Thymus (tissue), 11 donors: ENCODE measurements around the gene GABRB3. TPM values are rescaled to one million over a fixed set of nuclear protein-coding genes. Genes with fewer than 3 reads are reported as not detected.

Experiments
- DNase-seq, 9 donors: peaks; one replicate each; pipeline ENCODE4 v3.0.0-alpha.2; 2013; ENCODE audit warnings: low spot score in 9 of 9, low read depth in 6 of 9, missing footprints in 1 of 9
- H3K27ac ChIP-seq, 2 donors: one replicate each; pipeline ENCODE4 v1.5.1; 2013; ENCODE audit warnings: control low read depth in 1 of 2, low read depth in 1 of 2, low read length in 1 of 2, mild to moderate bottlenecking in 1 of 2, moderate library complexity in 1 of 2
- H3K27me3 ChIP-seq, 2 donors: one replicate each; pipeline ENCODE4 v1.5.1; 2013; ENCODE audit warnings: low read length in 1 of 2; ENCODE audit not compliant: control insufficient read depth in 2 of 2, insufficient read depth in 1 of 2
- H3K36me3 ChIP-seq, 2 donors: one replicate each; pipeline ENCODE4 v1.5.1; 2013; ENCODE audit warnings: low read length in 1 of 2, mild to moderate bottlenecking in 1 of 2, moderate library complexity in 1 of 2; ENCODE audit not compliant: control insufficient read depth in 2 of 2, insufficient read depth in 2 of 2
- H3K4me1 ChIP-seq, 2 donors: one replicate each; pipeline ENCODE4 v1.5.1; 2013; ENCODE audit warnings: low read length in 2 of 2; ENCODE audit not compliant: control insufficient read depth in 2 of 2, insufficient read depth in 2 of 2
- H3K4me3 ChIP-seq, 2 donors: one replicate each; pipeline ENCODE4 v1.5.1; 2013; ENCODE audit warnings: low read length in 2 of 2, control low read depth in 1 of 2, mild to moderate bottlenecking in 1 of 2
- H3K9me3 ChIP-seq, 2 donors: one replicate each; pipeline ENCODE4 v1.5.1; 2013; ENCODE audit warnings: low read length in 1 of 2, mild to moderate bottlenecking in 1 of 2; ENCODE audit not compliant: control insufficient read depth in 2 of 2, insufficient read depth in 1 of 2
- WGBS: extraction: QIAGEN DNeasy Blood & Tissue Kit; methylation state at CpG from one replicate; pipeline ENCODE4 v1.1.7; 2013; 5-methylcytosine and 5-hydroxymethylcytosine counted together
- polyA plus RNA-seq: library from polyadenylated mRNA; stranded (reverse); fragments of 200-250 nt; gene quantifications from one replicate; pipeline ENCODE4 v1.2.3, GENCODE V29; 2013
- total RNA-seq: library from RNA; stranded (reverse); fragments of 120-200 nt; gene quantifications from one replicate; pipeline ENCODE4 v1.2.4, GENCODE V29; 2013
- donor health status: healthy.

GABRB3 gene
- total and polyA plus RNA-seq, 2 donors: 1.9 to 2.8 TPM

DNA sequence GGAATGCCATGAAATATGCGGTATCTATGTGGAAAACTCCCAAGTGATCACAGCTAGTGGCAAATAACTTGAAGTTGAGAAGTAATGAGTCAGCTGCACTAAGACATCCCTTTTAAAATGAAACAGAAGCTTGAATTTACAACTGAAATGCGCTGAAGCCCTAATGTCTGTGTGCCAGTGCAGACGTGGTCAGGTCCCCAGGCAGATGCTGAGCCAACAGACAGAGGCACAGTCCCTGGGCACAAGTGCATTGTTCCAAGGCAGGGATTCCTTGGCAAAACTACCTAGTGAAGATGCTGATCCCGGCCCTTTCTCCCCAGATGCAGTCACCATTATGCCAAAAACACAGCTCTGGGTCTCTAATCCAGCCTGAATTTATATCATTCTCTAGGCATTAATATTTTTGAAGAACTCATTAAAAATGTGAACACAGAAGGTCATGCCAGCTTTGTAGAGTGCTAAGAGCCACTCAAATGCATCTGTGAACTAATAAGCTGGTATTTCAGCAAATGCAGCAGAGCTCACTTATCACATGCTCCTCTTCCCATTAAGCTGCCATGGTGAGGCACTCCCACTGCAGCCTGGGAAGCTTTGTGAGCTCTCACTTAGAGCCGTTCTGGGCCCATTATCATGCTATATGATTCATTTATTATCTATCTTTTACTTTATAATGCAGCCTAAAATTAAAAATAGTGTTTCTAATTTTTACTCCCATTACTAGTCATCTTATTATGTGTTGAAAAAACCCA is 200.1 kb downstream of the GABRB3 start:
- H3K4me3 ChIP-seq: no peak overlapping the region
- H3K27ac ChIP-seq: no peak overlapping the region
- no peaks in the 10 kb centered on the region for H3K4me1 ChIP-seq
- no peak for DNase-seq
- no peaks in the 10 kb centered on the region for H3K36me3 ChIP-seq
- H3K27me3 ChIP-seq: no peaks in the 10 kb centered on the region
- H3K9me3 ChIP-seq: peaks cover 0 to 3% of the 10 kb centered on the region in 2 donors
- WGBS: 84% methylated on average over 5 of the region's 5 CpGs

DNA sequence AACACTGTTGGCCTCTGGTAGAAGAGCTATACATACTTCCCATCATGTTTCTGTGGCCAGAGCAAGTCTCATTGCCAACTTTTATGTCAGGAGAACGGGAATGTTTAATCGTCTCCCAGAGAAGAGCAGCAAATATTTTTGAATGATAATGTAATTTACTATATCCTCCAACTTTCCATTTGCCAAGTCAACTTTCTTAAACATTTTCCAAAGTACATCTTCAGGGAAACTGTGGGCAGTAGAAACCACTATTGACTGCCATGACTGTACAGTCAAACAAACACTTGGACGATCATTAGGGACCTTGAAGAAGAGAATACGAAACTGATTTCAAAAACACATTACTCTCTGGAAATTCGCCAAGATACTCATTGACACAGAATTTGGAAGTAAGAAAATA is 201.5 kb downstream of the GABRB3 start:
- Histone ChIP-seq H3K4me1 (no peaks in the 10 kb centered on the region), H3K9me3 (peaks cover 0 to 5% of the 10 kb centered on the region in 2 donors), H3K27ac (no peak overlapping the region), H3K27me3 (no peaks in the 10 kb centered on the region), H3K36me3 (no peaks in the 10 kb centered on the region), H3K4me3 (no peak overlapping the region)
- 85% methylated on average over 5 of the region's 5 CpGs for WGBS
- DNase-seq: no peak

DNA sequence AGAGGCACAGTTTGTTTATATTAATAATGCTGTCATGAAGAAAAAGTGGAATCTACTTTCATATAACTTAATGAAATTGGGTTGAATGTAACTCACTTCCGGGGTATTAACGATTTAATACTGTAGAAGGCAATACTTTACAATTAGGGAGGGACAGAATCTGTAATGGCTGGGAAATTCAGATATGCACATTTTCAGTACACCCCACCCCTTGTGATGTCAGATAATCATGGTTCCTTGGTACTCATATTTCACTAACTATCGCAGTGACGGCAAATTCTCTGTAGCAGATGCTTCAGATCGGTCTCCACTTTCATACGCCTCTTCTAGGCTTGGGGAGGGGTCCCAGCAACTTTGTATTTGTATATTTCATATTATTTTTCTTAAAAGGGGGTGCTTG is 207.3 kb downstream of the GABRB3 start:
- no peaks in the 10 kb centered on the region for H3K4me1 ChIP-seq
- no peaks in the 10 kb centered on the region for H3K36me3 ChIP-seq
- H3K9me3 ChIP-seq: peaks cover 3 to 9% of the 10 kb centered on the region in 2 donors
- DNase-seq: no peak
- no peaks in the 10 kb centered on the region for H3K27me3 ChIP-seq
- WGBS: 94% methylated on average over 6 of the region's 6 CpGs
- no peak overlapping the region for H3K4me3 ChIP-seq
- no peak overlapping the region for H3K27ac ChIP-seq

DNA sequence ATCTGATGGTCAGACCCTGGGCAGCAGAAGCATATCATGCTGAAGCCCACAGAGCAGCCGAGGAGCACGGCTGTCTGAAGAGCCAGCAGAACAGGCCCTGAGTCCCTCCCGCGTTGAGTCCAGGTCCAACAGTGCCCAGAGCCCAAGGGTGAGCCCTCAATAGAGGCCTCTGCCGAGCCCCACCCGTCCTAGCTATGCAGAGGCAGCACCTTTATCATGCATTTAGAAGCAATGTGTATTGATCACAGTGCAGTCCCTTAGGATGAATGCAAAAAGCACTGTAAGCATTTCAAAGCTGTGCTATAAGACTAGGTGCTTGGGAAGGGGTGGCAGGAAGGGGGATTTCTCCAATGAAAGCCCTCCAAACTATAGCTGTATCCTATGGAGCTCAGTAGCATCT is 208.5 kb downstream of the GABRB3 start:
- DNase-seq: no peak
- H3K27me3 ChIP-seq: no peaks in the 10 kb centered on the region
- 82% methylated on average over 6 of the region's 6 CpGs for WGBS

GRCh38 chr15:26562336-26562735 is 210.5 kb downstream of the GABRB3 start:
- Histone ChIP-seq H3K9me3 (peaks cover 4 to 9% of the 10 kb centered on the region in 2 donors), H3K4me1 (no peaks in the 10 kb centered on the region), H3K36me3 (no peaks in the 10 kb centered on the region), H3K4me3 (no peak overlapping the region), H3K27ac (no peak overlapping the region), H3K27me3 (no peaks in the 10 kb centered on the region)
- 91% methylated on average over 2 of the region's 2 CpGs for WGBS
- no peak for DNase-seq

More for the DNA sequence above, 208.5 kb downstream of the GABRB3 start:
- Histone ChIP-seq H3K4me3 (no peak overlapping the region), H3K27ac (no peak overlapping the region), H3K36me3 (no peaks in the 10 kb centered on the region), H3K9me3 (peaks cover 4 to 9% of the 10 kb centered on the region in 2 donors), H3K4me1 (no peaks in the 10 kb centered on the region)

DNA sequence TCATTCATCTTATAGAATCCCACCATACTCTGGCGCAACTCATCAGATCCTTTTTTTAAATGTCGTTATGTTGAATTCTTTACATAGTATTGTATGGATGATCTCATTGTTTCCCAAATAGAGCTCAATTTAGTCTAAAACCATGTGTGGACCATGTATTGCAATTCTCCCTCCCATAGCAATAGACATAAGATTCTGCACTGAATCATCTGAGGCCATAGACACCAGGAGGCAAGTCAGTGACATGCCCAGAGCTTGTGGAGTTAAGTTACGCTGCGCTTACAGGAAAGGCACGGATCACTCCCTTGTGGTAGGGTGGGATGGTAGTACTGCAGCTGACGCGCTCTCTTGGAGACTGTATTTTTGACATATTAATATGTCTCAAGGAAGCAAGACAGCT is 211.0 kb downstream of the GABRB3 start:
- DNase-seq: no peak
- WGBS: 96% methylated on average over 7 of the region's 7 CpGs

DNA sequence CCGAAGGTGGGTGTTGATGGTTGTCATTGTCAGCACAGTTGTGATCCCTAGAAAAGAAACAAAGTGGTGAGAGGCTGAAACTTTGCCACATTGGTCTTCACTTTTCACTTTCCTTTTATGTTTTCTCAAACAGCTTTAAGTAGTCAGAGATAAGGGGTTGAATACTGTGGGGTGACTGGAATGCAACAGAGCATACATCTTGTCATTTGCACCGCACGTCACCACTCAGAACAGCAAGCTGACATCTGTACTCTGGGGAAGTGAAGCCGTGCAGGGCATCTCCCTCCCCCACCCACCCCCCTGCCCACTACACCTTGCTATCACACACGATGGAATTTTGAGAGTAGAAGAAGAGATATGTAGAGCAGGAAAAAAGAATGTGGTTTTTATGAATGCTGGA is 211.7 kb downstream of the GABRB3 start:
- H3K27me3 ChIP-seq: no peaks in the 10 kb centered on the region
- no peak overlapping the region for H3K4me3 ChIP-seq
- peaks cover 5% of the 10 kb centered on the region in 2 donors for H3K9me3 ChIP-seq
- no peak overlapping the region for H3K27ac ChIP-seq
- no peaks in the 10 kb centered on the region for H3K4me1 ChIP-seq
- DNase-seq: no peak
- no peaks in the 10 kb centered on the region for H3K36me3 ChIP-seq
- WGBS: 88% methylated on average over 5 of the region's 5 CpGs

More for the DNA sequence above, 211.0 kb downstream of the GABRB3 start:
- H3K4me3 ChIP-seq: no peak overlapping the region
- H3K27ac ChIP-seq: no peak overlapping the region
- peaks cover 4 to 9% of the 10 kb centered on the region in 2 donors for H3K9me3 ChIP-seq
- H3K4me1 ChIP-seq: no peaks in the 10 kb centered on the region
- H3K27me3 ChIP-seq: no peaks in the 10 kb centered on the region
- no peaks in the 10 kb centered on the region for H3K36me3 ChIP-seq

GRCh38 chr15:26555898-26556297 is 217.0 kb downstream of the GABRB3 start:
- Histone ChIP-seq H3K36me3 (no peaks in the 10 kb centered on the region), H3K27me3 (no peaks in the 10 kb centered on the region), H3K9me3 (peaks cover 4 to 8% of the 10 kb centered on the region in 2 donors), H3K27ac (no peak overlapping the region), H3K4me3 (no peak overlapping the region), H3K4me1 (no peaks in the 10 kb centered on the region)
- no peak for DNase-seq
- WGBS: 94% methylated on average over 3 of the region's 3 CpGs

DNA sequence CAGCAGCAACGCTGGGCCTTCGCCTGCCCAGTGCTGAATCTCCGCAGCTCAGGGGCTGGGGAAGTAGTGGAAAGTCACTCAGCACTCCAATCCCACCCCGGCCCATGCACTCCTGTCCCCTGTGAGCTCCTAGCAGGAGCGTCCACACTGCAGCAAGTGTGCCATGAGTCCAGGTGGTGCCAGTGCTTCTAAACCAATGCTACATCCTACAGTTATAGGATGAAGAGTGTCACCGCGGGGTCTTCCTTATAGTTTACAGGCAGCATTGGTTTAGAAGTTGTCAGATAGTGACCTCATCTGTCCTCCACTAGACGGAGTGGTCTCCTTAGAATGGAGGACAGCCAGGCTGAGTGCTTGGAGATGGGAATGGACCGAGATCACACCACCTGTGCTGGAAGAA is 221.4 kb downstream of the GABRB3 start:
- H3K4me3 ChIP-seq: no peak overlapping the region
- DNase-seq: no peak
- H3K27ac ChIP-seq: no peak overlapping the region
- no peaks in the 10 kb centered on the region for H3K4me1 ChIP-seq
- H3K27me3 ChIP-seq: no peaks in the 10 kb centered on the region
- WGBS: 91% methylated on average over 9 of the region's 9 CpGs
- peaks cover 1 to 8% of the 10 kb centered on the region in 2 donors for H3K9me3 ChIP-seq
- H3K36me3 ChIP-seq: no peaks in the 10 kb centered on the region
